Measurements from ENCODE around the gene STPG2.

DNA sequence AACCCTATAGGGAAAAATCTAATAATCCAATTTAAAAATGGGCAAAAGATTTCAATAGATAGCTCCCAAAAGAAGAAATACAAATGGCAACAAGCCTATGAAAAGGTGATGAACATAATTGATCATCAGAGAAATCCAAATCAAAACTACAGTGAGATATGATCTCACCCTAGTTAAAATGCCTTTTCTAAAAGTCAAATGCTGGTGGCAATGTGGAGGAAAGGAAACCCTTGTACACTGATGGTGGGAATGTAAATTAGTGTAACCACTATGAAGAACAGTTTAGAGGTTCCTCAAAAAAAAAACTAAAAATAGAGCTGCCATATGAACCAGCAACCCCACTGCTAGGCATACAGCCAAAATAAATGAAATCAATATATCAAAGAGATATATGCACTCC lies 44.5 kb downstream of the STPG2 start:
- TF ChIP-seq, protein P1, sequence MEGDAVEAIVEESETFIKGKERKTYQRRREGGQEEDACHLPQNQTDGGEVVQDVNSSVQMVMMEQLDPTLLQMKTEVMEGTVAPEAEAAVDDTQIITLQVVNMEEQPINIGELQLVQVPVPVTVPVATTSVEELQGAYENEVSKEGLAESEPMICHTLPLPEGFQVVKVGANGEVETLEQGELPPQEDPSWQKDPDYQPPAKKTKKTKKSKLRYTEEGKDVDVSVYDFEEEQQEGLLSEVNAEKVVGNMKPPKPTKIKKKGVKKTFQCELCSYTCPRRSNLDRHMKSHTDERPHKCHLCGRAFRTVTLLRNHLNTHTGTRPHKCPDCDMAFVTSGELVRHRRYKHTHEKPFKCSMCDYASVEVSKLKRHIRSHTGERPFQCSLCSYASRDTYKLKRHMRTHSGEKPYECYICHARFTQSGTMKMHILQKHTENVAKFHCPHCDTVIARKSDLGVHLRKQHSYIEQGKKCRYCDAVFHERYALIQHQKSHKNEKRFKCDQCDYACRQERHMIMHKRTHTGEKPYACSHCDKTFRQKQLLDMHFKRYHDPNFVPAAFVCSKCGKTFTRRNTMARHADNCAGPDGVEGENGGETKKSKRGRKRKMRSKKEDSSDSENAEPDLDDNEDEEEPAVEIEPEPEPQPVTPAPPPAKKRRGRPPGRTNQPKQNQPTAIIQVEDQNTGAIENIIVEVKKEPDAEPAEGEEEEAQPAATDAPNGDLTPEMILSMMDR (IDR thresholded peaks at IDR 0.05 in 8 of 11, conservative IDR thresholded peaks at IDR 0.05 in 3 of 11) = no peak
- TF ChIP-seq POLR2A (IDR thresholded peaks at IDR 0.05) = no peak
- TF ChIP-seq POLR2AphosphoS5 (IDR thresholded peaks at IDR 0.05) = no peak

Measured in spleen (tissue), 7 donors.